BJ (cell line): ENCODE data around the gene ATP13A3. TPM values are rescaled to one million over a fixed set of nuclear protein-coding genes. Genes with fewer than 3 reads are reported as not detected.
A peak's percentile ranks its signal among the peaks of the same experiment; 100 is the strongest.

Experiments
- CTCF ChIA-PET: fragments of 350-600 bp; formaldehyde crosslinking; extraction: SDS; loops from one replicate; lab custom pipeline; 2021; ENCODE audit warnings: antibody characterized with exemption, inconsistent platforms; lab: Yijun Ruan, JAX
- POLR2A ChIA-PET: fragments of 300-600 bp; sonication (Branson Sonifier 250); formaldehyde crosslinking; extraction: SDS; loops from one replicate; lab custom pipeline; 2021; ENCODE audit warnings: antibody characterized with exemption; lab: Charles Lee
- DNase-seq: peaks from one replicate; pipeline ENCODE4 v3.0.0-alpha.2; 2011; ENCODE audit warnings: low read depth
- H3K27me3 ChIP-seq: 2 replicates; pipeline ENCODE4 v1.6.0; 2011; ENCODE audit warnings: low read length; ENCODE audit not compliant: control insufficient read depth, insufficient read depth
- H3K36me3 ChIP-seq: 2 replicates; pipeline ENCODE4 v1.5.1; 2011; ENCODE audit warnings: low read length; ENCODE audit not compliant: control insufficient read depth, insufficient read depth
- H3K4me3 ChIP-seq: 2 replicates; pipeline ENCODE4 v1.5.1; 2011; ENCODE audit warnings: low read depth, mild to moderate bottlenecking, control low read depth, low read length
- polyA plus RNA-seq: library from polyadenylated mRNA; depleted of rRNA; stranded (reverse); fragments of >200 nt; gene quantifications from 2 replicates; pipeline ENCODE4 v1.2.3, GENCODE V29; 2011
- TF ChIP-seq, protein P1 (sequence below): IDR thresholded peaks from 2 replicates; pipeline ENCODE4 v1.5.1; 2011; ENCODE audit warnings: low read depth, mild to moderate bottlenecking, control low read depth, inconsistent platforms, low read length, moderate library complexity; ENCODE audit not compliant: insufficient read depth

Gene ATP13A3
- polyA plus RNA-seq, 1 experiment: 47.1 TPM

DNA sequence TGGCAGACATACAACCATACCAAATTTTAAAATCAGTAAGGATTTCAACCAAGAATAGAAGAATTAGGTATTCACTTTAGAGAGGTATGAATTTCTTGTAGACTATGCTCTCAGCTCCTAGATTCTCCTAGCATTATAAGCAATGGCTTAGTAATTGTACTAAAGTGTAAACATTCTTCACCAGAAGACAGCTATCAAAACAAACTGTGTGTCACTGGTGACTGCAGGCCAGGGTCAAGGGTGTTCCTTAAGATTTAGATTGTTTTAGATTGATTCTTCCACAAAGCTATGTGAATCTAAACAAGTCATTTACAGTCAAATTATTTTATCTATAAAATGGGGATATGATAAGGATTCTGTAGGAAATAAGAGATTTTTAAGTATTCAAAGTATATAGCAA, 64.6 kb downstream of the ATP13A3 start:
- Histone ChIP-seq H3K36me3 (peaks cover 9% of the 10 kb centered on the region), H3K4me3 (no peak overlapping the region), H3K27me3 (no peaks in the 10 kb centered on the region)
- POLR2A ChIA-PET: no interaction called here
- peak; percentile 17 for DNase-seq
- CTCF ChIA-PET: interaction anchor here (1.2 kb wide), 1 partner anchor 78 kb away, joined by 3 read pairs; no protein-coding TSS in a partner anchor
- TF ChIP-seq, protein P1, sequence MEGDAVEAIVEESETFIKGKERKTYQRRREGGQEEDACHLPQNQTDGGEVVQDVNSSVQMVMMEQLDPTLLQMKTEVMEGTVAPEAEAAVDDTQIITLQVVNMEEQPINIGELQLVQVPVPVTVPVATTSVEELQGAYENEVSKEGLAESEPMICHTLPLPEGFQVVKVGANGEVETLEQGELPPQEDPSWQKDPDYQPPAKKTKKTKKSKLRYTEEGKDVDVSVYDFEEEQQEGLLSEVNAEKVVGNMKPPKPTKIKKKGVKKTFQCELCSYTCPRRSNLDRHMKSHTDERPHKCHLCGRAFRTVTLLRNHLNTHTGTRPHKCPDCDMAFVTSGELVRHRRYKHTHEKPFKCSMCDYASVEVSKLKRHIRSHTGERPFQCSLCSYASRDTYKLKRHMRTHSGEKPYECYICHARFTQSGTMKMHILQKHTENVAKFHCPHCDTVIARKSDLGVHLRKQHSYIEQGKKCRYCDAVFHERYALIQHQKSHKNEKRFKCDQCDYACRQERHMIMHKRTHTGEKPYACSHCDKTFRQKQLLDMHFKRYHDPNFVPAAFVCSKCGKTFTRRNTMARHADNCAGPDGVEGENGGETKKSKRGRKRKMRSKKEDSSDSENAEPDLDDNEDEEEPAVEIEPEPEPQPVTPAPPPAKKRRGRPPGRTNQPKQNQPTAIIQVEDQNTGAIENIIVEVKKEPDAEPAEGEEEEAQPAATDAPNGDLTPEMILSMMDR: no peak

DNA sequence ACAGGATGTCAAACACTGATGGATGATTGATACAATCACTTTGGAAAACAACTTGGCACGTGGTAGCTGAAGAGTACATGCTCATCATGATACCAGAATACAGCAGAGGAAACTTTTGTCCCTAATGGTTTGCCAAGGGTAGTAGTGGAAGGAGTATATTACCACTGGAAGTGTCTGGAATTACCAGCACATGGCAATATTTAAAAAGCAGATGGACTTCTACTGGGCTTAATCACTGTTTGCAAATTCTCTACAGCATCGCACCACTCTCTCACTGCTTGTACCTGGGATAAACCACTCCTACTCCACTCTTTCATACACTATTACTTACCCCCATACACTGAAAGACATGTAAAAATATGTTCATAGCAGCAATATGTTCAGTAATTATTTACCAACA, 68.1 kb downstream of the ATP13A3 start:
- no peak for DNase-seq
- Histone ChIP-seq H3K4me3 (no peak overlapping the region), H3K27me3 (no peaks in the 10 kb centered on the region), H3K36me3 (peaks cover 2% of the 10 kb centered on the region)
- TF ChIP-seq, protein P1: no peak
- ChIA-PET POLR2A (no interaction called here), CTCF (no interaction called here)

DNA sequence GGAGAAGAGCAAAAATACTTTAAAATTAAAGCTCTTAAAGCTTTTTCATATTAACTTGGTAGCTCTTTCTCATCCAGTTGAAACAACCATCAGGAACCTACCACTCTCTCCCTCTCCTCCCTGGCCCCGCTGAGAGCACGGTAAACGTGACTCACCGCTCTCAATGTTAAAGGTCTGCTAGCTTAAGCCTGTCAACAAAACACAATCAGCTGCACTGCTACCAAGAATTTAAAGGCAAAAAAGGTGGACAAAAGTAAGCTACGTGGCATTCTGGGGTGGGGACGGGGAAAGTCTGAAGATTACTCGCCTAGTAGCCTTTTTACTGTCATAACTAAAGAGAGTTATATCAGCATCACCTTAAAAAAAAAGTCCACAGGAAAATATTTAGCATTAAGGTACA, 79.4 kb downstream of the ATP13A3 start:
- ChIA-PET CTCF (interaction anchor here (1.3 to 17.9 kb wide), 2 partner anchors 40 to 70 kb away, joined by 3 to 347 read pairs; no protein-coding TSS in a partner anchor), POLR2A (no interaction called here)
- Histone ChIP-seq H3K4me3 (no peak overlapping the region), H3K27me3 (no peaks in the 10 kb centered on the region), H3K36me3 (peaks cover 3% of the 10 kb centered on the region)
- TF ChIP-seq, protein P1: no peak
- DNase-seq: no peak

DNA sequence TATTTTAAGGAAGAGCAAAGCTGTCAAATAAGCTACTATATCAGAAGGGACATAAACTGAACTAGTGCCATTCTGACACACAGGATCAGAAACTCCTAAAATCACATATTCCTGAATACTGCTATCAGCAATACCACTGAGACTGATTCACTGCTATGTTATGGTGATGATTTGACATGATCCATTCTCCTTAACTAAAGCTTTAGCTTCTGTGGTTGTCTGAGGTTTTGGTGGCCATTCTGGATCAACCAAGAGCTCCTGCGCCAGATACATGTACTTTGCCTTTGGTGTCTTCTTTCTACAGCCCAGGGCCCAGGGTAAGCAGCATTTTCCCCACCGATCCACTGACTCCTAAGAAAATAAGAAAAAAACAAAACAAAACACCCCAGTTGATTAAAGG, 81.0 kb downstream of the ATP13A3 start:
- Histone ChIP-seq H3K27me3 (no peaks in the 10 kb centered on the region), H3K36me3 (peaks cover 1% of the 10 kb centered on the region; the same call in 1 of the 2 replicates), H3K4me3 (no peak overlapping the region)
- CTCF ChIA-PET: interaction anchor here (1.0 to 17.9 kb wide), 6 partner anchors 10 to 68 kb away, joined by 3 to 347 read pairs (median 4); partner anchors contain the start of gene CPN2
- POLR2A ChIA-PET: interaction anchor here (0.7 kb wide), 1 partner anchor 9 kb away, joined by 4 read pairs; no protein-coding TSS in a partner anchor
- TF ChIP-seq, protein P1: no peak
- no peak for DNase-seq

DNA sequence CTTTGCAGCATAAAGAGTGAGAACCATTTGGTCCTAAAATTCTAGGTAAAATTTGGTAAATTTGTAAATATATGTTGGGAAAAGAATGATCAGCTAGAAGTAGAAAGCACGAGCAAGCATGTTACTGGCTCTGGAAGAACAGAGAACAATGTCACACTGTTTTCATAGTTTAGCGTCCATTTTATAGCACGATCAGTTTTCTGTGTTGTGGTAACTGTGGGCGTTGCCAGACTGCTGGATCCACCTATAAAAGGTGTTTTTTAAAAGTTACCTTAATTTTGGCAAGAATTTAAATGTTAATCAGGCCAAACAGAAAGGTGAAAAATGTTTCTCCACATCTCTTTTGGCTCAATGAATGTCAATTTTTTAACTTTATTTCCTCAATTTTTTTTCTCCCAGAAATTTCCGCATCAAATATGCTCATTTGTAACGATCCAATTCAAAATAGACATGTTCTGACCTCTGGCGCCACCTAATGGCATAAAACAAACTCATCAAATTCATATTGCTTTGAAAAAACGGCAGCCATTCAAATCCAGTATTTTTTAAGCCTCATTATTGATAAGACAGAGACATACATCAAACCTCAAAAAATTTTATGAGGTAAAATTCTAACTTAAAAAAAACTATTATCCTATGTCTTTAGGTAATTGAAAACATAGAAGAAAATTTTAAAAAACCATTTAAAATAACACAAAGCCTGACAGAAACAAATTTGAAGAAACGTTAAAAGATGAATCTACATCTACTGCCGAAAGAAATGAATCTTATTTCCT, 82.2 kb downstream of the ATP13A3 start:
- DNase-seq: no peak
- CTCF ChIA-PET: interaction anchor here (0.6 to 17.9 kb wide), 13 partner anchors 9 to 235 kb away, joined by 3 to 347 read pairs (median 4); no protein-coding TSS in a partner anchor
- Histone ChIP-seq H3K4me3 (no peak overlapping the region), H3K27me3 (no peaks in the 10 kb centered on the region), H3K36me3 (no peaks in the 10 kb centered on the region)
- POLR2A ChIA-PET: no interaction called here
- TF ChIP-seq, protein P1: peak; percentile 58
